C4-2B (cell line): ENCODE data around the gene EZH1.

Experiments used
- H3K27ac ChIP-seq: fragments of 450-650 bp; 2 replicates; pipeline ENCODE4 v1.5.1; 2017
- ZFX ChIP-seq: fragments of 450-650 bp; IDR thresholded peaks from 2 replicates; pipeline ENCODE4 v1.6.1; 2017
- TF ChIP-seq, protein P1 (sequence below): fragments of 450-650 bp; conservative IDR thresholded peaks from 2 replicates; pipeline ENCODE4 v1.5.1; 2017; ENCODE audit warnings: mild to moderate bottlenecking

The EZH1 gene

DNA sequence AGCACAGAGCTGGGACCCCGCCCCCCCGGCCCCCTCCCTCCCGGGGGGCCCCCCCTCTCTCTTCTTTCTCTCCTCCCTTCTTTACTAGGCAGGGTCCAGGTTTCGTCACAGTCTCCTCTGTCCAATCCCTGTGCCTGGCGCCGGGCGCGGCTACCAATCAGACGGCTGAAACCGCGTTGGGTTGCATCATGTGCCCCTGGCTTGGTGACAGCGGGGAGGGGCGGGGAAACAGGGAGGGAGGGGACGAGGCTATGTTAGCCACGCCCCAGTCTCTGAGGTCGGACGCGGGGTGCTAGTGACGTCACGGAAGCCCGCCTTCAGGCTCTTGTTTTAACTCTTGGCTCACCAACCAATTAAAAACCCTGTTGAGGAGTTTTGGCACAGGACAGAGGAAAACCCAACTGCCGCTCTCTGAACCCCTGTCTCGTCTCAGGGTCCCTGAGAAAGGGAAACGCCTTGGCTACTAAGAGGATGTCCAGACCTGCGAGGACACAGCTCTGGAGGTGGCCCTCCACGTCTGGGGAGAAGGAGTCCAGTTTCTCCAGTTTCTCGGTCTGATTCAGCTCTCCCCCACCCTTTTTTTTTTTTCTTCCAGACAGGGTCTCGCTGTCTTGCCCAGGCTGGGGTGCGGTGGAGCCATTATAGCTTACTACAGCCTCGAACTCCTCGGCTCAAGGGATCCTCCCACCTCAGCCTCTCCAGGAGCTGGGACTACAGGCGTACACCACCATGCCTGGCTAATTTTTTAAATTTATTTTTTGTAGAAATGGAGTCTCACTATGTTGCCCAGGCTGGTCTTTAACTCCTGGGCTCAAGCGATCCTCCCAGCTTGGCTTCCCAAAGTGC is 67.6 kb downstream of the EZH1 start:
- TF ChIP-seq, protein P1, sequence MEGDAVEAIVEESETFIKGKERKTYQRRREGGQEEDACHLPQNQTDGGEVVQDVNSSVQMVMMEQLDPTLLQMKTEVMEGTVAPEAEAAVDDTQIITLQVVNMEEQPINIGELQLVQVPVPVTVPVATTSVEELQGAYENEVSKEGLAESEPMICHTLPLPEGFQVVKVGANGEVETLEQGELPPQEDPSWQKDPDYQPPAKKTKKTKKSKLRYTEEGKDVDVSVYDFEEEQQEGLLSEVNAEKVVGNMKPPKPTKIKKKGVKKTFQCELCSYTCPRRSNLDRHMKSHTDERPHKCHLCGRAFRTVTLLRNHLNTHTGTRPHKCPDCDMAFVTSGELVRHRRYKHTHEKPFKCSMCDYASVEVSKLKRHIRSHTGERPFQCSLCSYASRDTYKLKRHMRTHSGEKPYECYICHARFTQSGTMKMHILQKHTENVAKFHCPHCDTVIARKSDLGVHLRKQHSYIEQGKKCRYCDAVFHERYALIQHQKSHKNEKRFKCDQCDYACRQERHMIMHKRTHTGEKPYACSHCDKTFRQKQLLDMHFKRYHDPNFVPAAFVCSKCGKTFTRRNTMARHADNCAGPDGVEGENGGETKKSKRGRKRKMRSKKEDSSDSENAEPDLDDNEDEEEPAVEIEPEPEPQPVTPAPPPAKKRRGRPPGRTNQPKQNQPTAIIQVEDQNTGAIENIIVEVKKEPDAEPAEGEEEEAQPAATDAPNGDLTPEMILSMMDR, result peak; percentile 7; the same call in 1 of the 2 replicates
- TF ChIP-seq ZFX, result no peak
- peak overlapping the region; percentile 96 for H3K27ac ChIP-seq

DNA sequence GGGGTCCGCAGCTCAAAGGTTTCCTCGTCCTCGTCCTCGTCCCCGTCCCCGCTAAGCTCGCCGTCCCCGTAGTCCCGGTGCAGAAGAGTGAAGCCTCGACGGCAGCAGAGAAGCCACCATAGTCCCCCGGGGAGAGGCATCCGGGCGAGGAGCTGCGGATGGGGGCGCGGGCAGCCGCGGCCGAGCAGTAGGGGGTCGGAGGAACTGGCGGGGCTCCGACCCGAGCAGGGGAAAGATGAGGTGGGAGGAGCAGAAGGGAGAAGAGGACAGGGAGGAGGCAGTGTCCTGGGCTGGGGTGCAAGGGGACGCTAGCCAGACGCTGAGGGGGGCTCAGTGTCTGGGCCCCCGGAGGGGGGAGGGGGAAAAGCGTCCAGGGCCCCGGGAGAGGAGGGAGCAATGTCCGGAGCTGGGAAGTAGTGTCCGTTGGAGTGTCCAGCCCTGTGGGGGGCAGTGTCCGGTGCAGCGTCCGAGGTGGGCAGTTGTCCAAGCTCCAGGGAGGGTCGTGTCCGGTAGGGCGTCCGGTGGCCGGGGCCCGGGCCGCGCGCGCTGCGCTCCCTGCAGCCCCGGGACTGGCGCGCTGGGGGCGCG is 68.3 kb downstream of the EZH1 start, which contains the start of gene PLEKHH3:
Gene PLEKHH3, minus strand, starts transcription at position 571 of the 588 bp plus-strand sequence. Its CDS starts 431 bp downstream, at position 140.
- peak within 1 kb of the TSS; percentile 96 for H3K27ac ChIP-seq
- TF ChIP-seq, protein P1, result peak; percentile 23
- 0 out of 2 replicates have a peak, but pooled peaks have one; percentile 25 for TF ChIP-seq ZFX

DNA sequence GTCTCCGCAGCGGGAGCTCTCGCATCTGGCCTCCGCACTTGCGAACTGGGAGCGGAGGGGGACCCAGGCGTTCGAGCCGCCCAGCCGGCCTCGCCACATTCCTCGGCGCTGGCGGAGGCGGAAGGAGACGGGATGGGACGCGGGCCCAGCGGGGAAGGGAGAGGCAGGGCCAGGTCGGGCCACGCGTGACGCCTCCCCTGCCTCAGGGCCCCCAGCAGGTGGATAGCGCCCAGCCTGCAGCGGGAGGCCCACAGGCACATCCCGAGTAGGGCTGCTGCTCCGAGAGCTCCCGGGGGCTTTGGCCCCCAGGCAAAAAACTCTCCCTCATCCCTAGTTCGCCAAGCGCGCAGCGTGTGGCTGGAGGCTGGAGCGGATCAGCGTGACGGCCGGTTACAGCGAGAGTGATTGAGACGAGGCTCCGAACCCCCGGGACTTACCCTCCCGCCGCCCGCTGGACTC is 68.8 kb downstream of the EZH1 start:
- peak overlapping the region; percentile 96 for H3K27ac ChIP-seq

GRCh38 chr17:42675348-42675964 is 69.4 kb downstream of the EZH1 start:
- TF ChIP-seq, protein P1, result no peak
- TF ChIP-seq ZFX, result no peak
- peak overlapping the region; percentile 96 for H3K27ac ChIP-seq

More for the DNA sequence above, 68.8 kb downstream of the EZH1 start:
- TF ChIP-seq, protein P1, result no peak
- peak; percentile 49; the same call in 1 of the 2 replicates for TF ChIP-seq ZFX

DNA sequence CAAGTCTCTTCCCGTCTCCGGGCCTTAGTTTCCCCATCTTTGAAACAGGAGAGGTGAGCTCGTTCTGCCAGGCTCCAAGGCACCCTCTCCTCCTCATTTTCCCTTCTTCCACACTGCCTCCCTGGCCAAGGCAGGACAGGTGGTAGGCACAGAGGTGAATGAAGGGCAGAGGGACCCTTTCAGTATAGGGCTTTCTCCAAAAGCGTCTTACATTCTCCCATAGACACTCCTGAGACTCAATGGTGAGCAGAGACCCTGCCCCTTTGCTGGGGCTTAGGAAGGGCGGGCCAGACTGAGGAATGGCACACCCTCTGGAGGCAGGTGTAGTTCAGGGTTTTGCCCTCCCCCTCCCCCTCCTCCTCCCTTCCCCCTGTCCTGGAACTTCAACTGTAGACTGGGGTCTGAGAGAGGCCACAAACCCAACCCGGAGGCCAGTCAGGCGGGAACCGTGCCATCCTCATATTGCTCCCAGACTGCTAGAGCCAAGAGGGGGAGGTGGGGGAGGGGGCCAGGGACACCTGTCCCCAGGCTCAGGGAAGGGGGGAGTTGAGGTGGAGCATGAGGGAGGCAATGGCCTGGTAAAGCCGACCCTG is 70.0 kb downstream of the EZH1 start:
- peak overlapping the region; percentile 96 for H3K27ac ChIP-seq
- TF ChIP-seq, protein P1, result no peak
- TF ChIP-seq ZFX, result no peak

- peak overlapping the region; percentile 96 for H3K27ac ChIP-seq
- TF ChIP-seq, protein P1, result no peak; the same call in 1 of the 2 replicates
- TF ChIP-seq ZFX, result no peak
Measured at GRCh38 chr17:42673885-42674754, 70.7 kb downstream of the EZH1 start.
